HuH-7 (cell line): Measurements from ENCODE around the gene CTF1.
"Not testable (repeated sequence)": the region's sequence is repeated elsewhere in the genome, so short reads cannot be mapped to it uniquely, and the experiment has no call there.

Experiments
- DNase-seq: peaks from one replicate; pipeline ENCODE4 v3.0.0; 2011; ENCODE audit warnings: low spot score

Gene CTF1

DNA sequence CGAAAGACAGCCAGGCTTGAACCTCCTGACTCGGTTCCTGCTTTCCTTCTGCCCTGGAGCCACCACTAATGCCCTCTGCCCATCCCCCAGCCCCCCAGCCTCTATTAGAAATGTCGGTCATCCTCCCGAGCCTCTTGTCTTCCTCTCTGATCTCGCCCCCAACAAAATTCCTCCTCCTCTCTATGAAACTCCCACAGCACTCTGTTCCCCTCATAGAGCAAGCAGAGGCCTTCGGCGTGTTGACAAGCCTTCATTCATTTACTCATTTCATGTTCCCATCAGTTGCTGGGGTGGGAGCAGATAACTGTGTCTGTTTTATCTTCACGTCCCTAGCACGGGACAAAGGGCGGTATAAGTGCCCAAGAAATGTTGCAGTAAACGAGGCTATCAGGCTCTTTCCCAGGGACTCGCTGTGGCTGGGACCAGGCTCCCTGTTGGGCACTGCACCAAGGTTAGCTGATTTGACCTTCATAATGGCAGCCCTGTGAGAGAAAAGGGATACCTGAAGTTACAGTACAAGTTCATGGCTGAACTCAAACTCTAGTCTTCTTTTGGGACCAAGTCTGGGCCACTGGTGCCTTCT lies 34.7 kb downstream of the CTF1 start:
- DNase-seq, result no peak

DNA sequence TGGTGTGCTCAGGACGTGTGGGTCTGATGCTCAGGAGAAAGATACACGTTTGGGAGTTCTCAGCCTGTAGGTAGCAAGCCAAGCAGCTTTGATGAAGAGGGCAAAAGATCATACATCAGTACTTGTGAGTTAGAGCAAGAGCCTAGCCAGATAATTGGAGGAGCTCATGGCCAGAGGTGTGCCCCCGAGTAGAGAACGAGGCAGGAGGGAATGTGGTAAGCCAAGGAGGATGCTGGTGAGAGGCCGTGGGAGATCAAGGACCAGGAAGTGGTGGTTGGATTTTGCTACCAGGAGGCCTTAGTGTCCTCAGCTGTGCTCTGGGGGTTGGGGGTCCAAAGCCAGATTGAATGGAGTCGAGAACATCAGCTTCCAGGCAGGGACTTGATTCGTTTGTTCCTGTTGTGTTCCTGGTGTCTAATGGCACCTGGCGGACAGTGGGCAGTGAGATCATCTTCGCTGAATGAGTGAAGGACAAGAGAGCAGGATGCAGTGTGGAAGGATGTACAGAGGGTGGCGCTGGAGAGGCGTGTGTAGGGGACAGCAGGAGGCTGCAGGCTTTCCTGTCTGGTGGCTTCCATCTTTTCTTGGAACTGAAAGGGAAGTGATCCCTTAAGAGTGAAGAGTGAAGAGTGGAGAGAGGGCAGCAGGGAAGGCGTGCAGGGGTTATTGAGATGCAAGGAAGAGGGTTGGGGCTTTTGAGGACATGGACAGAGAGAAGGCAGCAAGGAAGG lies 38.6 kb downstream of the CTF1 start:
- peak; percentile 76 for DNase-seq

DNA sequence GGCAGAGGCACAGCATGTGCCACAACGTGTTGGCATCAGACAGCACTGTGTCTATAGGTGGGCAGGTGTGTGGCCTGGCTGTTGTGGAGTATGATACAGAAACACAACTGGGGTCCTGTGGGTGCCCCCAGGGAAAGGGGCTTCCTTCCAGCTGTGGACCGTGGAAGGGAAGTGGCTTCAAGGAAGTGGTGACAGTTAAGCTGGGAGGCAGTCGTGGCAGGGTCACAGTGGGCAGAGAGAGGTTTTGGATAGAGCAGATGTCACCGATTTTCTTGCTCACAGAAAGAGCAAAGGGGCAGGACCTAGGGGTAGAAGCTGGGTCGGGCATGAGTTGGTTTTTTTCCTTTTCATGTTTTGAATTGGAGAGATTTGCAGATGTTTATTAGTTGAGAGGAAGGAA lies 41.3 kb downstream of the CTF1 start:
- no peak for DNase-seq

DNA sequence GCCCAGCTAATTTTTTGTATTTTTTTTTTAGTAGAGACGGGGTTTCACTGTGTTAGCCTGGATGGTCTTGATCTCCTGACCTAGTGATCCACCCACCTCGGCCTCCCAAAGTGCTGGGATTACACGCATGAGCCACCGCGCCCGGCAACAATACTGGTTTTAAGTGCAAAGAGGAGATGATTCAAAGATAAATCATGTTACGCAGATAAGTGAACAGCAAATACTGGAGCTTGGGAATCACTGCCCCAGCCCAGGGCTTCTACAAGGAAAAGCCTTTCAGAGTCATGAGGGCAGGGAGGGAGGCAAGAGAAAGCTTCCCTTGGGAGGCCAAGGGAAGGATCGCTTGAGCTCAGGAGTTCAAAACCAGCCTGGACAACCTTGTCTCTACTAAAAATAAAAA lies 43.2 kb downstream of the CTF1 start:
- not testable (repeated sequence) for DNase-seq

DNA sequence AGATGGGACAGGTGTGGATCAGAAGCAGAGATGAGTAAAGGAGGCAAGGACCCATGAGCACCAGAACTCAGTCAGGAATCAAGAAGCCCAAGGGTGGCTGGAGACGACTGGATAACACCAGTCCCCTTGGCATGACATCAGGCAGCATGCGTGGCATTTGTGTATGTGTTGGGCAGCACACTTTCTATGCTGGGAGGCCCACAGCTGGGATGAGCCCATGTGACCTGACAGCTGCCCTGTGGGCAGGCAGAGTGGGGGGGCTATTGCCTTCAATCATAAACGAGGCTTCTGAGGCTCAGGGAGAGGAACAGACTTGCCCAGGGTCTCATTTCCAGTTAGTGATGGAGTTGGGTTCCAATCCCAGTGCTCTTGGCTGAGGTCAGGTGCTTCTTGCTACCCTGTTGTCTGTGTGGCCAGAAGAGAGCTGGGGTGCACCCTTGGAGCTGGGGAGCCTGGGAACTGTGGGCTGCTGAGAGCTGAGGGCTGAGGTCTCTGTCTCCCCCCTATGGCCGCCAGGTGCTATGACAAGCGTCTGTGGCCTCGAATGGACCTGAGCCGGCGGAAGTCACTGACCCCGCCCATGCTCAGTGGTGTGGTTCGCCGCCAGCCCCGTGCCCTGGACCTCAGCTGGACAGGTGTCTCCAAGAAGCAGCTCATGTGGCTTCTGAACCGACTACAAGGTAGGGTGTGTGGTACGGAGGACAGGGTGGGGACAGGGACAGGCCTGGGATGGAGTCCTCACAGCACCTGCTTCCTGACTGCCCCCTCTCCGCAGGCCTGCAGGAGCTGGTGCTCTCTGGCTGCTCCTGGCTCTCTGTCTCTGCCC lies 45.4 kb downstream of the CTF1 start:
- peak; percentile 83 for DNase-seq

DNA sequence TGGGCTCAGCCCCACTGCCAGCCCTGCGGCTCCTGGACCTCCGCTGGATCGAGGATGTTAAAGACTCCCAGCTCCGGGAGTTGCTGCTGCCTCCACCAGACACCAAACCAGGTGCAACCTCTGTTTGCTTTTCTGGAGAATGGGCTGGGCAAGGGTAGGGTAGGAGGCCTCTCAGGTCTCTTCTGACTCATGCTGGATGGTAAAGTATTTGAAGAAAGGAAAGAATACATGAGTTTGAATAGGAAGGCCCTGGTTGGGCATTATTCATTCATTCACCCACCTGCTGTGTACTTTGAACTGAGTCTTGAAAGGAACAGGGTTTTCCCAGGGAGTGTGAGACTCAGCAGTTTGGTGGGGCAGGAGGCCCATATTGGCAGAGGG lies 46.0 kb downstream of the CTF1 start:
- no peak for DNase-seq

DNA sequence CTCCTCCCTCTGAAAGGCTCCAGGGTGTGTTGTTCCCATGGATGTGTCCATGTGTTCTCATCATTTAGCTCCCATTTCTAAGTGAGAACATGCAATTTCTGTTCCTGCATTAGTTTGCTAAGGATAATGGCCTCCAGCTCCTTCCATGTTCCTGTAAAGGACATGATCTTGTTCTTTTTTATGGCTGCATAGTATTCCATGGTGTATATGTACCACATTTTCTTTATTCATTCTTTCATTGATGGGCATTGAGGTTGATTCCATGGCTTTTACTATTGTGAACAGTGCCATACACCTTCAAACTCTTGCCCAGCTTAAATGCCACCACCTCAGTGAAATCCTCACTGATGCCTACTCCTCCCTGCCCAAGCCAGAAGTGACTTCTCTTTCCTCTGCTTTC lies 47.9 kb downstream of the CTF1 start:
- no peak for DNase-seq

DNA sequence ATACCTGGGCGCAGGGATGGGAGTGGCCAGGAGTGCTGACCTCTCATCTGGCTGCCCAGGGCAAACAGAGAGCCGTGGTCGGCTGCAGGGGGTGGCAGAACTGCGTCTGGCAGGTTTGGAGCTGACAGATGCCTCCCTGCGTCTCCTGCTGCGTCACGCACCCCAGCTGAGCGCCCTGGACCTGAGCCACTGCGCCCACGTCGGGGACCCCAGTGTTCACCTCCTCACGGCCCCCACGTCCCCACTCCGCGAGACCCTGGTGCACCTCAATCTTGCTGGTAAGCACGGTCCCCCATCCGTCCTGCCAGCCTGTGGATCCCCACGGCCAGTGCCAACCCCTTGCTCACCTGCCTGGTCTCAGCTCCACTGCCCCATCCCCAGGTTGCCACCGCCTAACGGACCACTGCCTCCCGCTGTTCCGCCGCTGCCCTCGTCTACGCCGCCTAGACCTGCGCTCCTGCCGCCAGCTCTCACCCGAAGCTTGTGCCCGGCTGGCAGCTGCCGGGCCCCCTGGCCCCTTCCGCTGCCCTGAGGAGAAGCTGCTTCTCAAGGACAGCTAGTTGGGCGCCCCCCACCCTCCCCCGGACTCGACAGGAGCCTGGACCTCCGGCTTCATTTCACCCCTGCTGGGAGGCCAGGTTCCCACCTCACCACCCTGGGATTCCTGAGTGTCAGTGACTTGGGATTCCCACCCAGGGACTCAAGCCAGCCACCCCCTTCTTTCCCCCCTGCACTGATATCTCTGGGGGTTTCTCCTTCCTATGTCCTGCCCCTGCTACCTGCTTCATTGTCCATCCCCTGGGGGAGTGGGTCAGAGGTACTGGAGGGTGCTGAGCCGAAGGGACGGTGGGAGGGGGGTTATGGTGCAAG lies 50.5 kb downstream of the CTF1 start:
- DNase-seq, result no peak

DNA sequence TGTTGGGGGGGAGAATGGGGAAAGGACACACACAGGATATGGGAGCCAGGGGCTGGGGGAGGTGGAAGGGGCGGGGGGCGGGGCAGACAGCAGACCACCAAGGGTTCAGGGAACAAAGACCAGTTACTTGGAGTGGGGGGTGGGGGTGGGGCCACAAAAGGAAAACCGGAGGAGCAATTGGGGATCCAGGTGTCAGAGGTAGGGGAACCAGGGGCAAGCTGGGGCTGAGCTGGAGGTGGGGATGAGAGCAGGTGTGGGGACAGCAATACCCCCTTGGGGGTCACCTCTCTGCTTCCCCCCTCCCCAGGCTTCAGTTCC lies 51.1 kb downstream of the CTF1 start:
- no peak for DNase-seq

DNA sequence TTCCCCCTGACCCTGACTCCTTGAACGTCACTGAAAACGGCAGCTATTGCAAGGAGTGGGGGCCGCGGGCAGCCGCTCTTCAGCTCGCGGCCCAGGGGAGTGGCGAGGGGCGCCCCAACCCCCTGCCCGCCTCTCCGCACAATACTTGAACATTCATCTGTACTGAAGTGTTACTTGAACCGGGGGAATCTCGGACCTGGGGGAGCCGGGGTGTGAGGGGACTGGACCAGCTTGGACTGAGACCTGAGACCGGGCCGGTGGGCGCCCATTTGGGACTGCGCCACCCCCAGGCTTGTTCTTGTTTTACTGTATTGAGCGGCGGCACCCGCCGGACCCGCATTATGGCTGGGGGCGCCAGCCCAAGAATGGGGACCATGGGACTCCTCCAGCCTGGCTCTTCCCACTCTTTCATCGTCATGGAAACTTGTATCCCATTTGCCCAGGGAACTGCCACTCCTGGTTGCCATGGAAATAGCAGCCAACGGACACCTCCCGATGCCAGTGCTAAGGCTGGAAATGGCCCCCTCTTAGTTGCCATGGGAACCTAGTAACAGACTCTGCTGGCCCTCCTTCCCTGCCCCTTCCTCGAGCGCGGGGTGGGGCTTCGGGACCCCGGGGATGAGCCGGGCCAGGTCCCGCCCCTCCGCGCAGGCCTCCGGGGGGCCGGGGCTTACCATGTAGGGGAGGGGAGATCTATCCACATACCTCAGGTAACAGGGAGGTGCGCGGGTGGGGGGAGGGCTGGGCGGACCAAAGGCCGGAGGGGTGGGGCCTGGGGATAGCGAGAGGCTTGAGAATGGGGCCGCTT lies 51.6 kb downstream of the CTF1 start:
- no peak for DNase-seq

DNA sequence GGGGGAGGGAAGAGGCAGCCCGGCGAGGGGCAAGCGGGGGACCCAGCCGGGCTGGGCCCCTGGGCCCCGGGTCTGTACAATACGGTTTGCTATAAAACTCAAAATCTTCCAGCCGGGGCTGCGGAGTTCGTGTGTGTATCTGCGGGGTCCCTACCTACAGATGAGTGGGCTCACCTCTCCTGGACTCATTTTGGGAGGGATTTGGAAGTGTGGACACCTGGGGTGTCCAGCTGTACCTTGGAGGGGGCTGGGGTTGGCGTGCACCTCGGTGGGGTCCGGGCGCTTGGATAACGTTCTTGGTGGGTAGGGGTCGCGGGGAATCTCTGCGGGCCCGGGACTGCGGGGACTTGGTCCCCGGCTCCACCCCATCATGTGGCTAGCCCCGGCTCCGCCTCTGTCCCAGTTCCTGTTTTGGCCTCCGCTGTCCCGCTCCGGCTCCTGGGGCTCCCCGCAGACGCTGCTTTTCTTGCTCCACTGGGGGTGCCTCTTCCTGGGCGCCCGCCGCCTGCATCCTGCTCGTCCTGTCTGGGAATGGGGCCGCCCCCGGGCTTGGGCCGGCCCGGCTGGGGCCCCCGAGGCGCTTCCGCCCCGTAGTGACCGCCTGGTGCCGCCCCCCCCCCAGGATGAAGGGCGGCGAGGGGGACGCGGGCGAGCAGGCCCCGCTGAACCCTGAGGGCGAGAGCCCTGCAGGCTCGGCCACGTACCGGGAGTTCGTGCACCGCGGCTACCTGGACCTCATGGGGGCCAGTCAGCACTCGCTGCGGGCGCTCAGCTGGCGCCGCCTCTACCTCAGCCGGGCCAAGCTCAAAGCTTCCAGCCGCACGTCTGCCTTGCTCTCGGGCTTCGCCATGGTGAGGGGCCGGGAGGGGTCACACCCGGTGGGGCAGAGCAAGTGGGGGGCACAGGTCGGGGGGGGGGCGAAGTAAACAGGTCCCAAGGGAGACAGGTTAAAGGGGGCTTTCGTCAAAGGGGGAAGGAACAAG lies 52.5 kb downstream of the CTF1 start, which contains the start of gene ORAI3:
TSS of gene ORAI3 (plus strand) at position 402 of the 983 bp plus-strand sequence. CDS start at position 624, 222 bp downstream.
- no peak for DNase-seq

DNA sequence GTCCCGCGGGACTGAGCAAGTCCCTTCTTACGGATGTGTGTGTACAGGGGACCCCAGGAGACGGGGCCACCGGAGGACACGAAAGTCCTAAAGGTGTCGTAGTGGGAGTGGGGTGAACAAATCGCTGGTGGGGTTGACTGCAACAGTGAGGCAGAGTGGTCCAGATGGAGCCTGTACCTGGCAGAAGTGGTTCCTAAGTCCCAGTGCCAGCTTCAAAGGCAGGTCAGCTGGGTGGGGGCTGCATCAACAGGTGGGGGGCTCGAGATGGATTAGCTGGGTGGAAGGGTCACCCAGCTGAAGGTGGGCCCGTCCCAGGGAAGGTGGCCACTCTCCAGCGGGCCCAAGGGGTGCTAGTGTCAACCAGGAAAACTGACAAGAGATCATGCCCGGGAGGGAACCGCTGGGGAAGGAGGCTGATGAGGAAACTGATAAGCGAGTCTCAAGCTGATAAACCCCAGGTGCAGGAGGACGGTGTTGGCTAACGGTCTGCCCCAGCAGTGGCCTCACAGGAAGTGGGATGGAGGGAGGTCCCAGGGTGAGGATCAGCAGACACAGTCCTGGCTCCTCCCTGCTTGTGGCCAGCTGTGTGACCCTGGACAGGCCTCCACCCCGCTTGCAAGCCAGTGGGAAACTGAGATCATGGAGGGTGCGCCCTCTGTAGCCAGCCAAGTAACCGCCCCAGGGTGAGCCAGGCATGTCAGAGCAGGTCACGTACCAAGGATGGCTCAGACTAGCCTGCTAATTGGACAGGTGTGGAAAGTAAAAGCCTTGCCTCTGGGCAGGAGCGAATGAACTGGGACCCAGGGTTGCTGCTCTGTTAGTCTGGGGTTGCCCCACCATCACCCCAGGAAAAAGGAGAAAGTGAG lies 53.5 kb downstream of the CTF1 start:
- peak; percentile 71 for DNase-seq

DNA sequence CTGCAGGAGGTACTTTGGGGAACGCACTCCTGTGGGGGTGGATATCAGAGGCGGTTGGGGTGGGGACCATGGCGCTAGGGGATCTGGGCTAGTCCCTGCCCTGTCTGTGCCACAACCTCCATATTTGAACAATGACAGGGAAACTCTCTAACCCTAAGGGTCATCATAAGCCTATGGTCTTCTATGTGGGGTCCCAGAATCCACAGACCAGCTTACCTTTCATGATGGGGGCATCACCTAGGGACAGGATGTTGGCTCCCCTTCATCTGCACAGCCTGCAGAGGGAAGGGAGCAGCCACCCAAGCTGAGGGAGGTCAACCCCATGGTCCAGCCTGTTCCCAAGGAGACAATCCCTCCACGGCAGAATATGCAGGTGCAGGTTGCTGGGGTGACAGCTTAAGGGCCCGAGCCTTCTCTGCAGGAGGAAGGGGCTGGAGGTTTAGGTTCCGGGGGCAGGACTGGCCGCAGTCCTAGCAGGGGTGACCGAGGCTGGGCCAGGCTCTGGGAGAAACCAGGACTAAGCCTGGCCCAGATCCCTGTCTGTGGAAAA lies 54.2 kb downstream of the CTF1 start:
- no peak for DNase-seq

DNA sequence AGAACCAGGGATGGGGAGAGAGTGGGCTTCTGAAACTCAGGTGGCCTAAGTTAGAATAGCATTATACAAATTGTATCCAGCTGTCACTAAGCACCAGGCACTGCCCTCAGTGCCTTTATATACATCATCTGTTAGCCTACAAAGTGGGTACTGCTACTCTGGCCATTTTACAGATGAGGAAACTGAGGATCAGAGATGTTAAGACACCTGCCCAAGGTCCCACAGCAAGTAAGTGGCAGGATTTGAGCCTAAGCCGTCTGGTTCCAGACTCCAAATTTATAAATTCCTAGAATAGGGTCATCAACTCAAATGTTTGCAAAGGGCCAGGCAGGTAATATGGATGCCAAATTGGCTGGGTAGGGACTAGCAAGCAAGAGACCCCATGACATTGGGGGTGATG lies 54.8 kb downstream of the CTF1 start:
- no peak for DNase-seq

DNA sequence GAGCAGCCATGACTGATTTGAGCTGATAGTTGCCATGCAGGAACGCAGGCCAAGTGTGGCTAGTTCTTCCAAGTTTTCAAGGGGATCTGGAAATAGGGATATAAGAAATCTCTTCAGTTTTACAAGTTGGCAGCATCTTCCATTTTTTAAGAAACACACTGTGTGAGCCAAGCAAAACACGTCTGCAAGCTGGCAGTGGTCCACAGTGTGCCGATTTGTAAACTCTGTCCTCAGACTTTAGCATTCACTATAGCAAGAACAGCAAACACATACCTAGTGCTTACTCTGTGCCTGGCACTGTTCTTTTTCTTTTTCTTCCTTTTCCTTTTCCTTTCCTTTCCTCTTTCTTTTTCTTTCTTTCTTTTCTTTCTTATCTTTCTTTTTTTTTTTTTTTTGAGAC lies 55.3 kb downstream of the CTF1 start:
- DNase-seq, result no peak

DNA sequence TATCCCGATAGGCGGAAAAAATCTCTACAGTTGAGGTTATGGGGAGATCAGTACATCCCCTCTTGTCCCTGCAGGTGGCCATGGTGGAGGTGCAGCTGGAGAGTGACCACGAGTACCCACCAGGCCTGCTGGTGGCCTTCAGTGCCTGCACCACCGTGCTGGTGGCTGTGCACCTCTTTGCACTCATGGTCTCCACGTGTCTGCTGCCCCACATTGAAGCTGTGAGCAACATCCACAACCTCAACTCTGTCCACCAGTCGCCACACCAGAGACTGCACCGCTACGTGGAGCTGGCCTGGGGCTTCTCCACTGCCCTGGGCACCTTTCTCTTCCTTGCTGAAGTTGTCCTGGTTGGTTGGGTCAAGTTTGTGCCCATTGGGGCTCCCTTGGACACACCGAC lies 56.7 kb downstream of the CTF1 start:
- no peak for DNase-seq
